Upper lobe of left lung (tissue), 4 donors: ENCODE results near the gene PDZD11.

Experiments
- CTCF ChIP-seq, 6 experiments: fragments of 450-650 bp in 4 of 6; fragments of 200-600 bp in 2 of 6; sonication (generic) in 2 of 6; IDR thresholded peaks; one replicate each; pipeline ENCODE4 v1.5.1; 2016 to 2019; ENCODE audit warnings: antibody characterized with exemption in 6 of 6
- EP300 ChIP-seq, 4 donors: sonication (generic); formaldehyde crosslinking; IDR thresholded peaks; one replicate each; pipeline ENCODE4 v1.5.1; 2017; ENCODE audit warnings: antibody characterized with exemption in 4 of 4, control low read depth in 2 of 4
- POLR2A ChIP-seq, 4 donors: fragments of 450-650 bp; IDR thresholded peaks; one replicate each; pipeline ENCODE4 v1.5.1; 2016 to 2017; ENCODE audit warnings: antibody characterized with exemption in 4 of 4, mild to moderate bottlenecking in 2 of 4
- POLR2AphosphoS5 ChIP-seq, 2 donors: sonication (generic); formaldehyde crosslinking; IDR thresholded peaks; one replicate each; pipeline ENCODE4 v1.5.1; 2017; ENCODE audit warnings: antibody characterized with exemption in 2 of 2

- TF ChIP-seq POLR2A (IDR thresholded peaks at IDR 0.05), result no peak
- TF ChIP-seq CTCF (IDR thresholded peaks at IDR 0.05), result no peak
- no peak for TF ChIP-seq EP300 (IDR thresholded peaks at IDR 0.05)
- TF ChIP-seq POLR2AphosphoS5 (IDR thresholded peaks at IDR 0.05), result no peak
These were observed 42.9 kb upstream of the PDZD11 start for GRCh38 chrX:70332600-70332999.
